ENCODE results near the gene PTMS.

Gene PTMS

DNA sequence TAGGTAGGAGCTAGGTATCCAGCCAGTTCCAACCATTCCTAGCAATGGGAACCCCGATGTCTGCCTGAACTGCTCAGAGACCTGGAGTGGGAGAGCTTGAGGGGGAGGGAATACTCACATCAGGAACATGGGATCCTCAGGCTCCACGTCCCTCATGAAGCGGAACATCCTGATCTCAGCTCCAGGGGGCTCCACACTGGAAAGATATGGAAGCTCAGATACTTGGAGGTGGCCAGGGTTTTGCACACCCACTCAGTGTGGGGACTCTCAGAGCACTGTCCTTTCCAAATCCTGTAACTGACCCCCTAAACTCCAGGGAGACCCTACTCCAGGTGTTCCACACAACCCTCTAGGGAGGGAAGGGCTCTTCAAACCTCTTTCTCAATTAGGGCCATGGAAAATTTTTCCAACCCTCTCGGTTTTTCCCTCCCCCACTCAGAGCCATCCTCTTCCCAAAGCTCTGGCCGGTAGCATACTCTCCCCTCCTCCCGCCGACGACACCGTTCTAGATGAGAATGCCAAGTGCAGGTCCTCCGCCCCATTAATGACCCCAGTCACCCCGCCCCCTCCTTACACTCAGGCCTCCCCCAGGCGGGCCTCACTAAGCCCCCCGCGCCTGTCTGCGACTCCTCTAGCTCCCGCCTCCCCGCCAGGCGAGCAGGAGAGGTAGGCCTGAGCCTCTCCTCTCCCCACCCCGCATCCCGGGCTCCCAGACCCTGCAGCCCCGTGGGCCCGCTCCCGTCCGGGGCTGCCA is 13.8 kb upstream of the PTMS start:
- DNase-seq (ENCODE audit: low read depth), result no peak

DNA sequence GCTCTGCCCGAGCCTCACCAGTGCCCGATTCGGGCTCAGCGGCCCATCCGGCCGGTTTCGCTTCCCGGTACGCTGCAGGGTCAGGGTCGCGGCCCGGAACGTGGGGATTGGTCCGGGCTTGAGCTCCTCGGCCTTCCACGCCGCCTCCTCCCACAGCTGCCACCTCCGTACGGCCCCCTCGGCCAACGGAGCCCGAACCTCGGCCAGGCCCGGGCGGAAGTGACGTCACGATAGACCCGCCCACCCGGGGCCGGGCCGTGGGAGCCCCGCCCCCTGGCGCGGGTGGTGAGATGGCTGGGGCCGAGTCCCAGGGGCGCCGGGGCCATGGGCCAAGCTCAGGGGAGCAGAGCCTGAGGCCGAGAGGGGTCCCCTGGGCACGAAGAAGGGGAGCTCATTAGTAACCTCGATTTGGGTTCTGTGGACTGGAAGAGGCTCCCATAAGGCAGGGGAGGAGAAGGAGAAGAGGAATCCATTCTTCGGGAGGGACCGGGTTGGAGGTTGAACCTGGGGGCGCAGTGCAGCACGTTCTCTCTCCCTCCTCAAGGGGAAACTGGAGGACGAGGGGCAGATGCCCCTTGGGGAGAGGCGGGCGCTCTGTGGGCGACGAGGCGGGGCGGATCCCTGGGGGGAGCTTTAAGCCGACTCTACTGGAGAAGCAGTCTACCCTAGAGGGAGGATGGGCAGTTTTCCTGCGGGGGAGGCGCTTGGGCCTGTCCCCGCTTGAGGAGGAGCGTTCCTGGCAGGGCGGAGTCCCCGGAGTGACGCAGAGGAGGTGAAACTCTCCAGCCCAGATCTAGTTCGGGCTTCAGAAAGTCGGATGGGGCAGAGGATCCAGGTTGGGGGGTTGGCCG is 13.0 kb upstream of the PTMS start, which contains the start of gene MLF2:
TSS of gene MLF2 (minus strand) at position 221 of the 851 bp plus-strand sequence. CDS start 807 bp downstream, outside the sequence.
- peak; percentile 96 for DNase-seq (ENCODE audit: low read depth)

DNA sequence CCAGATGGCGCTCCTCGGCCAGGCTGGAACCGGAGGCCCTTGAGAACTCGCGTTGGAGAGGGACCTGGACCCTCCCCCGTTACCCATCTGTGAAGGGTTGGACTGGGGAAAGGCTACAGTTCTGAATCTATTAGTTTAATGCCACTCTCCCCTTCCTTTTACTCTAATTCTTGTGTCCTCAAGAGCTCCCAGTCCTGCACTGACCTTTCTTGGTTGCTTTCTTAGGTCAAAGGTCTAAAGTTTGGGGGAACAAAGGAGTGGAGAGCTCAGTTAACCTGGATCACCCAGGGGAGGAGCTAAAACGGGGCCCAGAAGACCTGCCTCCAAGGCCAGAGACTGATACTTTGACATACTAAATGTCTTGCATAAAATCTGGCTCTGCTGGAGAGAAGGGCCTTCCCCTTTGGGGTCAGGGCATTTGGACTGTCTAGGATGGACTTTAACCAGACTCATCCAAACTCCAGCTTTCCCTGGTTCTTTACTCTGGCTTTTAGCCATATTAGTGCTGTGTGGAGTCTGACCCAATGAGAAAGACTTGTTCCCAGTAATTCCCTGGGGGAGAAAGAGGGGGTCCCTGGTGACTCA is 12.3 kb upstream of the PTMS start:
- no peak for DNase-seq (ENCODE audit: low read depth)

DNA sequence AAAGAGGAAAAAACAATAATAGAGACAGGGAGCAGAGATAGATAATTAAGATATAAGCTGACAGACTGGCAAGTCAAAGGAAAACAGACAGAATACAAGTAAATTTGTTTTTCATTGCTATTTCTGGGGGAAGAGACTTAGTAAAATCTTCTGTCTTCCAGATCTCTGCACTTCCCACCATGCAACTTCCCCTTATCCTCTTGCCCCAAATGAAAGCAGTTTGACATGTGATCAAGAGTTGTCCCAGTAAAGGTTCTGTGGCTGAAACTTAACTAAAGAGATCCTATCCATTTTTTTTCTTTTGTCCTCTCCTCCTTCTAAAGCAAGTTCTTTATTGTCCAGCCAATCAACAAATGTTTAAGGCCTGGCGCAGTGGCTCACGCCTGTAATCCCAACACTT is 11.8 kb upstream of the PTMS start:
- DNase-seq (ENCODE audit: low read depth), result no peak

DNA sequence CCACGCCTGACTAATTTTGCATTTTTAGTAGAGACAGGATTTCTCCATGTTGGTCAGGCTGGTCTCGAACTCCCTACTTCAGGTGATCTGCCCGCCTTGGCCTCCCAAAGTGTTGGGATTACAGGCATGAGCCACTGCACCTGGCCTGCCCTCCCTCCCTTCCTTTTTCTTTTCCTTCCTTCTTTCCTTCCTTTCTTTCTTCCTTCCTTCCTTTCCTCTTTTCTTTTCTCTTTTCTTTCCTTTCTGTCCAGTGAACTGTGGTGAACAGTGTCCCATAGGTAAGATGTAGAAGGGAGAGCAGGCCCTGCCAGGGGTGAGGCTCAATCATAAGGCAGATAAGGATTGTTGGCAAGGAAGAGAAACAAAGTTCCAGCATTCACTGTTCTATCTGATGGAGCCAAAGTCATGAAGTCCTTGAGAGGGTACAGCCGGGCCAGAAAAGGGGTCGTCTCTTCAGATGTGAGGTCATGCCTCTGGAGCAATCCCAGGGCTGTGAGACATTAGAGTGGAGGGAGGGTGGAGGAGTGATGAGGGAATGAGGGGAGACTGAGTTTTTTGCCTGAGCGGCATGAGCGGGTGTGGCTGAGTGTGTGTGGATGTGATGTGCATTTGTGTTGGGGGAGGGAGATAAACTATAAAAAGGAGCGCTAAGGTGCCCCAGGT is 9.0 kb upstream of the PTMS start:
- no peak for DNase-seq (ENCODE audit: low read depth)

DNA sequence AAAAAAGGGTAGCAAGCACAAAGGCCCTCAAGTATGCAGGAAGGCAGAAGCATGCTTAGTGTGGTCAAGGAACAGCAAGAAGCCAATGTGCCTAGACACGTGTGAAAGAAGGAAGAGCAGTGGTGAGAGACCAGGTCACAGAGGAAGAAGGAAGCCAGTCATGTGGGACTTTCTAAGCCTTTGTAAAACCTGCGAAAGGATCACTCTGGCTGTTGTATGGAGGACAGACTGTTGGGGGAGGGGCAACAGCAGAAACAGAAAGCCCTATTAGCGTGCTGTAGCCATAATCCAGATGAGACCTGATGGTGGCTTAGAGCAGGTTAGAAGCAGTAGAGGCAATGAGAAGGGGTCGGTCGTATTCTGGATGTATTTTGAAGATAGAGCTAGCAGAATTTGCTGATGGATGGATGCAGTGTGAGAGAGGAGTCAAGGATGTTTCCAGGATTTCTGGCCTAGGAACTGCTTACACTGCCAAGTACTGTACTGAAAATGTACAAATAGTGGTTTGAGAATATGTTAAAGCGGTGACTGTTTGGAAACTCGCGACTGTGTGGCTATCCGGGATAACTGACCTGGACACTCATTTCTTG is 7.6 kb upstream of the PTMS start:
- no peak for DNase-seq (ENCODE audit: low read depth)

DNA sequence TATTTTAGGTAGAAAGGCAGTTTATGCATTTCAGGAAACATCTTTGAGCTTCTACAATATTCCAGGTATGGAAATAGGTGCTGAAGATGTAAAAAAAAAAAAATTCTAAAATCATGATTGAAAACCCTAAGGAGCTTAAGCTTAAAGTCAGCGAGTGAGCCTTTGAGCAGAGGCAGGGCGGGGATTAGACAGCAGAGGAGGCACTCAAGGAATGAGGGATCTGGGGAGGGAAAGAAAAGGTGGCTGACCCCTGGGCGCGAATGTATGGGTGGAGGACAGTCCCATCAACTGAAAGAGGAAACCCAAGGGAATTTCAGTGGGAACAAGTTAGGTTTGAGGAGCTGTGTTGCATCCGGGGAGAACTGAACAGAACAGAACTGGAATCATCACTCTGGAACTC is 6.4 kb upstream of the PTMS start:
- DNase-seq (ENCODE audit: low read depth), result no peak

DNA sequence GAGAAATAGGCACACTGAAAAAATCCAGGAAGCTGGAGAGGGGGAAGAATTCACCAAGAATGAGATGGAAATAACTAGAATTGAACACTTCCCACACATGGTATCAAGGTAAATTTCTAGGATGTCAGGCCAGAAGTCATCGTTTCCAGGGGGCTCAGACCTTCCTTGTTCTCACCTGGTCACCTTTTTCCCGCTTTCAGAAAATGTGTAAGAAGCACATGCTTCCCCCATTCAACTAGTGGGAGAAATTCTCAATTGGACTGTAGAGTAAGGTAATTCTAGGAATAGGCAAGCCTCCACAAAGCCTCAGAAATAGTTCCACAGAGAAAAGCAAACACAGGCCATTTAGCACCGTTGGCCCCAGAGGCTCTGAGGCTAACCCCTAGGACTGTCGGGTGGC is 2.8 kb upstream of the PTMS start:
- no peak for DNase-seq (ENCODE audit: low read depth)

DNA sequence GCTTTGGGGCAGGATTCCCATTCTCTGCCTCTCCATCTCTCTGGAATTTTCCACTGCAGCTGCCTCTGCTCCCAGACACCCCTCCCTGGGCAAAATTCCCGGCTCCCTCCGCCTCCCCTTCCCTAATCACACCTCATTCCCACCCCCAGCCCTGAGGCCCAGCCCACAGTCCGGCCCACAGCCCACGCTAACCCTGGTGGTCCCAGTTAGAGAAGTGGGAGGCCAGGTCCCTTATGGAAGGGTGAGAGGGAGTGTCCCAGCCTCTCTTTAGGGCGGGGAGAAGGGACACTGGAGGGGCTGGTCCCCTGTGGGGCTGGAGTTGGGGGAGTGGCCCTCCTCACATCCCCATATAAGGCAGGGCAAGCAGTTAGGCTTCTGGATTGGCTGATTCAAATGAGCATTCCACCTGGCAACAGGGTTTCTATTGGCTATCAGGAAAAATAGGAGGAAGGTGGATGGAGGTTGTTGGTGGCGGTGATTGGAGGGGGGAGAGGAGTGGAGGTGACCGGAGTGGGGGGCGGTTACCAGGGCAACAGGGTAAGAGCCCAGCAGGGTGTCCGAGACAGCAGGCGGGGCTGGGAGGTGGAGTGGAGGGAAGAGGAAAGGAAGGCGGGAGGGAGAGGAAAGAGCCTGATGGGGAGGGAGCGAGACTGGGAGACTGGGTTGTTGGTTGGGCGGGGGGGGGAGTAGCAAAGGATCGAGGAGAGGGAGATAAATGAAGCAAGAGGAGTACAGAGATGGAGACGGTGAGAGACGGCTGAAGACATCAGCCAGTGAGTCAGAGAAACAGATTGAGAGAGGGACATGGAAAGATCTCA is 1.9 kb upstream of the PTMS start:
- DNase-seq (ENCODE audit: low read depth), result no peak

DNA sequence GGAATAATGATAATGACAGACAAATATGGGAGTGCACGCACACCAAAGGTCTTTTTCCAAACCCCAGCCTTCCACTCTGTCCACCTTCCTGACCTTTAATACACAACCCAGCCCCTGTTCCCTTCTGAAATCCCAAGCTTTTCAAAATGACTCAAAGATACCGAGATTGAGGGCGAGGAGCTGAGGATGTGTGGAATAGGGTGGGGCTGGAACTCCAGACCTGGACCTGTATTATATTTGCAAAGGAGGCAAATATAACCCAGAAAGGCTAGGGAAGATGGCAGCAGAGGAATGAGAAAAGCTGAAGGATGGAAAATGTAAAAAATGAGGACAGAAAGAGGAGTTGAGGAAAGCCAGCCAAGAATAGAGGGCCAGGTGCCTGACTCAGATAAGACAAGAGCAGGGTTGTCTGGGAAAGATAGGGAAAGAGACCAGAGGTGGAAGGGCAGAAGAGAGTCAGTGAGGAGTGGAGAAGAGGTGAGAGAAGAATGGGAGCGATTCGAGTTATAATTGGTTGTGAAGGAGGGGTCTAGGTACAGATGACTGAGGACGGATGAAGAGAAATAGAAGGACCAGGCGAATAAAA is 1.0 kb upstream of the PTMS start:
- no peak for DNase-seq (ENCODE audit: low read depth)

DNA sequence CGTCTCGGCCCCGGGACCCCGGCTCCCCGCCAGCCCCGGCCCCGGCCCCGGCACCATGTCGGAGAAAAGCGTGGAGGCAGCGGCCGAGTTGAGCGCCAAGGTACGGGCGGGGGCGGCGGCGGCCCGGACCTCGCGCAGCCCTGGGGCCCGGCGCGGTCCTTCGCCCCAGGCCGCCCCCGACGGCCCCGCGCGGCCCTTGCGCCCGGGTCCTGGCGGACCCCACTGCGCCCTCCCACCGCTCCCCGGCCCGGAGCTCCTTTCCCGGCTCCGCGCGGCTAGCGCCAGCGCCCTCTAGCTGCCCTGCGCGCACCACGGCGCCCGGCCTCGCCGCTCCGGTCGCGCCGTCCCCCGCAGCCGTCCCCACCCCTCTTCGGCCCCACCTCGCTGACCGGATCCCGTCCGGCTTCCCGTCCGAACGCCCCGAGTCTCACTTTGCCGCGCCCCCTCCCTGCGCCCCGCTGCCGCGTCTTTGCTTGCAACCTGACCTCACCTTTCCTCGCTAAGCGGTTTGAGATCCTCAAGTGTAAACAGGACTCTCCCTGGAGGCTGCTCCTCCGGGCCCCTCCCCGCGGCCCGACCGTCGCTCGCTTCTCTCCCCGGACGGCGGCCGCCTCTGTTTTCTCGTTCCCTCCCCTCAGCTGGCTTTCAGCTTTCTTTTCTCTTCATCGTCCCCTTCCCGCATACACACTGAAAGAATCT is 637 bp downstream of the PTMS start:
- no peak for DNase-seq (ENCODE audit: low read depth)

DNA sequence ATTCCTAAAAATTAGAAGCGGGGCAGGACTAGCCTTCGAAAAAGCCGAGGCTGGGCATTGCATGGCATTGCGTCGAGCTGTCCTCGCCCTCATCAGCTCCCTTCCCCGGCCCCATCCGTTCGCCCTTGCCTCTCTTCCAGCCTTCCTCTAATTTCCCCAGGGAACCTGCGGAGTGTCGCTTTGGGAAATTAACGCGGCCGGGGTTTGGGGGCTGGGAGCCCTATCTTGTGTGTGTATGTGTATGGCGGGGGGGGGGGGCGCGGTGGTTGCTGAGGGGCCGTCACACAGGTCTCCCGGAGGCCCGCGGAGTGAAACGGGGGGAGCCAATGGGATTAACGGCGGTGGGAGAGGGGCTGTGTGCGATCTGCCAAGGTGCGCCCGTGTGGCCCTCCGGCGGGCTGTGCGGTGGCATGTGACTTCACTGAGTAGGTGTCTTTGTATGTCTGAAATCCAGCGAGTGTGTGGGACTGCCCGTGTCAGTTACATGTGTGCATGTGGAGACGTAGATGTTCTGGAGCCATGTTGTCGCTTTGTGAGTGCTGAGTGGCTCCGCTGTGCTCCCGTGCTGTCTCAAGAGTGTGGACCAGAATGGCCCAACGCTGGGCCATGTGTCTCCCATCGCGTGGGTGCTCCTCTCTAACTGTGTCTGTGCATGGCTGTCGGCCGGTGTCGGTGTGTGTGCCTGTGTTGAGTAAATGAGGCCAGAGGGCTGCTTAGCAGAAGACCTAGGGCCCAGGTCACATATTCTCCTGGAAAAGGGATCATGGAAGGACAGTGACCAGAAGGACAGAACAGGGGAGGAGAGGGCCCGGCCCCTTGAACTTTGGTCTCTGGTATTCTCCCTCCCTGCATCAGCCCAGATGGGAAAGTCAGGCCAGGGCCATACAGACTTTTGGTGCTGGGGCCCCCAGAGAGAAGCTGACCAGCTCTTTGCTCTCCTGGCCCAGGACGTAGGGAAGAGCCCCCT is 1.5 kb downstream of the PTMS start:
- no peak for DNase-seq (ENCODE audit: low read depth)

DNA sequence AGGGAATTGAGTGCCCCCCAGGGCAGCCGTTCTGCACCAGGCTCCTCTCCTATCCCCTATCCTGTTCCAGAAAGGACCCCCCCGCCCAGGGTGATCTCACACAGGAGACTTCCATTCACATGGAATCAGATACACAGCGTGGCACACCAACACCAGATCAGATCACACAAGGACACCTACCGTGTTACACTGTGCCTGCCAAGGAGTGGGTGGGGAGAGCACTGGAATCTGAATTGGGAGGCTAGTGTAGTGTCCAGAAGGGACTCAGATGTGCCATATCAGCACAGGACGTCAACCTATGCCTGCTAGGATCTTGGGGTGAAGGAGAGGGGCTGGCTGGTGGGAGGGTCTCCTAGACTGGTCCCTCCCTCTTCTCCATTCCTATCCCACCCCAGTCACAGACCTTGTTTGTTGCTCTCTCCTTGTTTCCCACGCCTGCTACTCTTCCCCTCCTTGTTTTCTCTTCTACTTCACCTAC is 2.3 kb downstream of the PTMS start:
- DNase-seq (ENCODE audit: low read depth), result no peak

DNA sequence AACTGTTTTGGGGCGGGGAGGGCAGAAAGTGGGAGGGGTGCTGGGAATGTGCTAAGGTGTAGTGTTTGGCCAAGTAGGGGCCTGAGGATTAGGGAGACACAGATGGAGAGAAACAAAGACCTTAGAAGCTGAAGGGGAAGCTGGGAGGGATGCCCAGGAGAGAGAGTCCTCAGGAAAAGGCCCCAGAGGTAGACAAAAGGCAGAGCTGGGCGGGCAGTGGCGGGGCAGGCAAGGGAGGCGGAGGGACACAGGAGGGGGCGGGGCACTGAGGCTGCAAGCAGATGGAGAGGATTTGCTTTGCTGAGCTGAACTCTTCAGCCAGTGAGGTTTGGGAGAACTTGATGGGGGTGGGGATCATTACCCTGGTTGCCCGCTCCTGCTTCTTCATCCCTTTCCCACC is 2.8 kb downstream of the PTMS start:
- no peak for DNase-seq (ENCODE audit: low read depth)

DNA sequence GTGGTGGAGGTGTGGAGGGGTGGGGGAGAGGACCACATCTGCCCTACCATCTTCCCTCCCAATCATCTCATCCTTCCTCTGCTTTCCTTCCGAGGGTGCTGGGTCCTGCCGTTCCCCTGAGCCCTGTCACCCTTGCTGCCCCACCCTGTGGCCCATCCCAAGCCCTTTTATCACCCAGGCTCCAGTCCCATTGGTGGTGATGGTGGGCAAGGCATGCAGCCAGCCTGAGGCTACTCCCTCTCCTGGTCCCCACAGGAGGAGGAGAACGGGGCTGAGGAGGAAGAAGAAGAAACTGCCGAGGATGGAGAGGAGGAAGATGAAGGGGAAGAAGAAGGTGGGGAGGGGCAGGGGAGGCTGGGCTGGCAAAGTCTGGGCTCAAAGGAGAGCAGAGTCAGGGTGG is 3.5 kb downstream of the PTMS start:
- no peak for DNase-seq (ENCODE audit: low read depth)

DNA sequence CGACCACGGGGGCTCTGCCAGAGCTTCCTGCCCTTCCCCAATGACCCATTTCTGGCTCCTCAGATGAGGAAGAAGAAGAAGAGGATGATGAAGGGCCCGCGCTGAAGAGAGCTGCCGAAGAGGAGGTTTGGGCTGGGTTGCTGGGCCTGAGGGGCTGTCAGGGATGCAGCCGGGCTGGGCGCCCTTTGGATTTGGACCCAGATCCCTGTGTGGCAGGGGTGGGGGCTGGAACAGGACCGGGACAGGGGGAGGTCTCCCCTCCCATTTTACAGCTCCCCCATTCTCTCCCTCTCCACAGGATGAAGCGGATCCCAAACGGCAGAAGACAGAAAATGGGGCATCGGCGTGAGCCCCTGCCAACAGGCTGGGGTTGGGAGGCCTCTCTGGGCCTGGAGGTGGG is 3.9 kb downstream of the PTMS start:
- DNase-seq (ENCODE audit: low read depth), result no peak

DNA sequence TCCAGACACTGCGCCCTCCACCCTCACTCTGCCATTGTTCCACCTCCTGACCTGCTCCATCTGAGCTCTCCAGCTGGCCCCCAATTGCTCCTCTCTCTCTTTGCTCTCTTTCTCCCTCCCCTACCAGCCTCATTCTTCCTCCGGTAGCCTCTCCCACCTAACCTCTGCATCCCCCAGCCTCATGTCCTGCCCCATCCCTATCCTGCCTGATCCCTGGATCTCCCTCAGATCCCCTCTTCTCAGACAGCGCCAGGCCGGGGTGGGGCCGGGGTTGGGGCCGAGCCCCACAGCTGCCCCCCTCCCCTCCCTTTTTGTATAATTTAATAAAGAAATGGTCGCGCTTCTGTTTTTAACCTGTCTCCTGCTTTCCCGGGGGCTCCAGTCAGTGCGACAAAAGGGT is 4.4 kb downstream of the PTMS start:
- DNase-seq (ENCODE audit: low read depth), result no peak

DNA sequence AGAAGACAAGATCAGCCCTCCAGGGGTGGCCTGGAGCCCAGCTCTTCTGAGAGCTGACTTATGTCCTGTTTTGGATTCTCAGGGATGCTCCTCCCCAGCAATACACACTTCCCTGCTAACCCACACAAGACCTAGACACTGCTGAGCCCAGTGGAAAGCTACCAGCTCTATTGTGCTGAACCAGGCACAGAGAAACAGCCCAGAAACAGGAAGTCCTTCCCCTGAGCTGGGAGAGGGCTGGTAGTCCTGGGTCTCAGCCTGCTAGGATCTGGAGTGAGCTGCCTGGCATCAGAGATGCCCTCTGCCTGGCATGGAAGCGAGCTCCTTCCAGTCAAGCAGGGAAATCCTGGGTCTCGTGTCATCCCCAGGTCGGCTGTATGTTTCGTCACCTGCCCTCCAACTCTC is 4.9 kb downstream of the PTMS start:
- DNase-seq (ENCODE audit: low read depth), result no peak

All from stimulated activated CD8-positive, alpha-beta memory T cell treated with anti-CD3 and anti-CD28 coated beads, Interleukin-7, amount 100 ng/mL, for 24 hours (primary cell).